Glutamatergic neuron (in vitro differentiated cells): ENCODE measurements around the gene ROMO1. TPM values are rescaled to one million over a fixed set of nuclear protein-coding genes. Genes with fewer than 3 reads are reported as not detected.

ENCODE experiments used
- DNase-seq: peaks from one replicate; pipeline ENCODE4 v3.0.0; 2022
- H3K27ac Mint-ChIP-seq: one replicate; pipeline ENCODE4 v1.8.0; 2020; ENCODE audit warnings: mild to moderate bottlenecking, mixed read lengths, inconsistent platforms; ENCODE audit not compliant: unreplicated experiment
- H3K27me3 Mint-ChIP-seq: one replicate; pipeline ENCODE4 v1.8.0; 2020; ENCODE audit warnings: mild to moderate bottlenecking, moderate library complexity, mixed read lengths, inconsistent platforms; ENCODE audit not compliant: unreplicated experiment
- H3K36me3 Mint-ChIP-seq: one replicate; pipeline ENCODE4 v1.8.0; 2020; ENCODE audit warnings: mild to moderate bottlenecking, mixed read lengths, inconsistent platforms; ENCODE audit not compliant: unreplicated experiment
- H3K4me1 Mint-ChIP-seq: one replicate; pipeline ENCODE4 v1.8.0; 2020; ENCODE audit warnings: mild to moderate bottlenecking, low read depth, mixed read lengths, inconsistent platforms; ENCODE audit not compliant: unreplicated experiment
- H3K4me3 Mint-ChIP-seq: one replicate; pipeline ENCODE4 v1.8.0; 2020; ENCODE audit warnings: mild to moderate bottlenecking, mixed read lengths, inconsistent platforms; ENCODE audit not compliant: unreplicated experiment
- H3K9me3 Mint-ChIP-seq: one replicate; pipeline ENCODE4 v1.8.0; 2020; ENCODE audit warnings: mild to moderate bottlenecking, moderate library complexity, mixed read lengths, inconsistent platforms; ENCODE audit not compliant: unreplicated experiment
- total RNA-seq: library from RNA; stranded (reverse); fragmentation: NEBNext Ultra II Directional; extraction: Animal tissue kit (Norgen Biotek cat#: 25700); gene quantifications from one replicate; pipeline ENCODE4 v1.2.1, GENCODE V29; 2021; ENCODE audit not compliant: unreplicated experiment
- TF ChIP-seq, protein P1 (sequence below): fragments of 200-600 bp; sonication (generic); IDR thresholded peaks from one replicate; pipeline ENCODE4 v1.5.0; 2021; ENCODE audit not compliant: partially characterized antibody, unreplicated experiment

ROMO1 gene
- total RNA-seq, 1 donor from 2014 or later, result 103 TPM

DNA sequence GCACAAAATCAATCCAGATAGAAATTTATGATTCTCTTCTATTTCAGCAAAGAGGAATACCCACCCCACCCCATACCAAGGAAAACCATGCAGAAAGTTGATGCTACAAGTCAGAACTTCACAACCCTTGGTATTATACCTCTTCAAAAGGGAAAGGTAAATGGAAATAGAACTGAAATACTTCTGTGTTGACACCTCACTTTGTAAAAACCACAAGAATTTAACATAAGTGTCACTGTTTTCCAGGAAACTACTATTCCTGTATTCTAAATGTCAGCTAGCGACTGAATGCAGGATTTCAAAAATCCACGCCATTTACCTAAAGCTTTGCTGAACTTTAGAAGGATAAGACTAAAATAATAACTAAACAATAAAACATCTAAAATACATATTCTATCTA, 38.2 kb upstream of the ROMO1 start:
- Mint-ChIP-seq H3K27me3 (peaks cover 3% of the 10 kb centered on the region), H3K4me1 (peaks cover 29% of the 10 kb centered on the region), H3K27ac (no peak overlapping the region), H3K4me3 (peak overlapping the region; percentile 86), H3K9me3 (no peaks in the 10 kb centered on the region), H3K36me3 (no peaks in the 10 kb centered on the region)
- no peak for DNase-seq
- TF ChIP-seq, protein P1, sequence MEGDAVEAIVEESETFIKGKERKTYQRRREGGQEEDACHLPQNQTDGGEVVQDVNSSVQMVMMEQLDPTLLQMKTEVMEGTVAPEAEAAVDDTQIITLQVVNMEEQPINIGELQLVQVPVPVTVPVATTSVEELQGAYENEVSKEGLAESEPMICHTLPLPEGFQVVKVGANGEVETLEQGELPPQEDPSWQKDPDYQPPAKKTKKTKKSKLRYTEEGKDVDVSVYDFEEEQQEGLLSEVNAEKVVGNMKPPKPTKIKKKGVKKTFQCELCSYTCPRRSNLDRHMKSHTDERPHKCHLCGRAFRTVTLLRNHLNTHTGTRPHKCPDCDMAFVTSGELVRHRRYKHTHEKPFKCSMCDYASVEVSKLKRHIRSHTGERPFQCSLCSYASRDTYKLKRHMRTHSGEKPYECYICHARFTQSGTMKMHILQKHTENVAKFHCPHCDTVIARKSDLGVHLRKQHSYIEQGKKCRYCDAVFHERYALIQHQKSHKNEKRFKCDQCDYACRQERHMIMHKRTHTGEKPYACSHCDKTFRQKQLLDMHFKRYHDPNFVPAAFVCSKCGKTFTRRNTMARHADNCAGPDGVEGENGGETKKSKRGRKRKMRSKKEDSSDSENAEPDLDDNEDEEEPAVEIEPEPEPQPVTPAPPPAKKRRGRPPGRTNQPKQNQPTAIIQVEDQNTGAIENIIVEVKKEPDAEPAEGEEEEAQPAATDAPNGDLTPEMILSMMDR, result no peak

DNA sequence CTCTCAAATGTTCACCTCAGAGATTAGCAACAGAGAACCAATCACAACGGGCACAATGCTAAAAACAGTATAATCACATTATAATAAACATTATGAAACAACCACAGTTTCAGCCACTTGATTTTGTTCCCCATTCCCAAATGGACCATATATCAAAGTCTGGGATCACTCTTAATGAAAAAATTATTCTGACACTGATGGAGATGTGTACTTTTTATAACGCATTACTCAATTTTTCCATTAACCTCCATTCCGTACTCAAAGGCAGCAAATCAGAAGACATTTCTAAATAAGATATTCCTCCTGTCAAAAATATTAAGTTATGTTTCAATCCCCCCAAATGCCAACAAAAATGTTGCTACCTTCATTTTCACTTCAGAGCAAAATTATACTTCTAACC, 37.3 kb upstream of the ROMO1 start:
- TF ChIP-seq, protein P1, result no peak
- H3K4me3 Mint-ChIP-seq, result peak overlapping the region; percentile 86
- H3K9me3 Mint-ChIP-seq, result no peaks in the 10 kb centered on the region
- H3K4me1 Mint-ChIP-seq, result peaks cover 29% of the 10 kb centered on the region
- no peak for DNase-seq
- no peaks in the 10 kb centered on the region for H3K36me3 Mint-ChIP-seq
- H3K27ac Mint-ChIP-seq, result no peak overlapping the region
- peaks cover 3% of the 10 kb centered on the region for H3K27me3 Mint-ChIP-seq

DNA sequence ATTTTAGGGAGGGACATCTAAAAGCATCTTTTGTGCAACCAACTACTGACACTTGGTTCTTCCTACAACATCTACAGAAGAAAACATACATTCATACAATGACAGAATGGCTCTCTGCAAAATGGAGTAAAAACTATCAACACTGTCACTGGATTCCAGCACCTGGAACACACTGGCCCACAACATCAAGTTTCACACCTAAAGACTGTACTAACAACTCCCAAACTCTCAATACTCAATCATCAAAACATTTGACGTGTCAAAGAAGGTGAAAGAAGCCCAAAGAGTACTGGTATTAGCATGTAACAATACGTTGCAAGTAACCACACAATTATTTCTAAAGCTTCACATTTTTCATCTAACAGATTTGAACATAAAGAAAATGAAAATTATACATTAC, 36.7 kb upstream of the ROMO1 start:
- TF ChIP-seq, protein P1, result no peak
- H3K4me3 Mint-ChIP-seq, result peak overlapping the region; percentile 86
- H3K9me3 Mint-ChIP-seq, result no peaks in the 10 kb centered on the region
- H3K4me1 Mint-ChIP-seq, result peaks cover 27% of the 10 kb centered on the region
- no peaks in the 10 kb centered on the region for H3K36me3 Mint-ChIP-seq
- peaks cover 3% of the 10 kb centered on the region for H3K27me3 Mint-ChIP-seq
- H3K27ac Mint-ChIP-seq, result peak overlapping the region; percentile 11
- DNase-seq, result no peak

DNA sequence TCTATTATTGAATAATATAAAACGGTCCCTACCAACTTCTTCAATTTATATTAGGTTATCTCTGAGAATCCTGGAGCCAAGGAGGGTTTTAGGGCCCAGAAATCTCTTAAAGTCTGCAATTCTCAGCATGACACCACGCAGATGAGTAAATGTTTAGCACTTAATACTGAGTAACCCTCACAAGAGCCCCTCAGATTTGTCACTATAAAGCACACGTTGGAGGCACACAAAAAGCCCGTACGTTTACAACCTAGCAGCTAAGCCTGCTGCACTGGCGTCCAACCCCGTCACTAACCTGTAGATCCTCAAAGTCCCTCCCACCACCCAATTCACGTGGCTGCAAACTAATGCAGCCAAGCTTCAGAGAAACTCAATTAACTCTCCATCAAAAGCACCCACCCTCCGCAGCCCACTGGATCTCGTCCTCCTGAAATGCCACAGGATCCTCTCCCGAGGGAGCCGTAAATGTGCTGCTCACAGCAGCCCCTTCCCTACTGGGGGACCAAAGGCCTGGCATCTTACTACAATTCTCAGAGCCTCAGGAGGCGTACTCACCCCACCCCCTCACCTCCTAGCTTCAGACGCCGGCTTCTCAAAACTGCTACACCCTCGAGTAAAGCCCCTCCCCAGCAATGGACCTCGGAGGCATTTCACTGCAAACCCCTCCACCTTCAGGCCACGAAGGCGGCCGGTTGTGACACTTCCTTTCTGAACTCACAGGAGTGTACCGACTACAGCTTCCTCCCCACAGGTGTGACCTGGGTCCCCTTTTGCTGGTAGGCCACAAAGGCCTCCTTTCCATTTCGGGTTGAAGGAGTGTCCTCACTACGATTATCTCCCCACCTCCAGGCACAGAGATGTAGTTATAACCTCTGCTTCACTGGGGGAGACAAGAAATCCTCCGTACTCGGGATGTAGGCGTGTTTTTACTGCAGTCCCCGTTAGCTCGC, 35.4 kb upstream of the ROMO1 start:
- H3K27me3 Mint-ChIP-seq, result peaks cover 3% of the 10 kb centered on the region
- TF ChIP-seq, protein P1, result no peak
- no peaks in the 10 kb centered on the region for H3K36me3 Mint-ChIP-seq
- H3K27ac Mint-ChIP-seq, result peak overlapping the region; percentile 99
- H3K4me1 Mint-ChIP-seq, result peaks cover 26% of the 10 kb centered on the region
- H3K4me3 Mint-ChIP-seq, result peak overlapping the region; percentile 86
- peak; percentile 55 for DNase-seq
- H3K9me3 Mint-ChIP-seq, result no peaks in the 10 kb centered on the region

DNA sequence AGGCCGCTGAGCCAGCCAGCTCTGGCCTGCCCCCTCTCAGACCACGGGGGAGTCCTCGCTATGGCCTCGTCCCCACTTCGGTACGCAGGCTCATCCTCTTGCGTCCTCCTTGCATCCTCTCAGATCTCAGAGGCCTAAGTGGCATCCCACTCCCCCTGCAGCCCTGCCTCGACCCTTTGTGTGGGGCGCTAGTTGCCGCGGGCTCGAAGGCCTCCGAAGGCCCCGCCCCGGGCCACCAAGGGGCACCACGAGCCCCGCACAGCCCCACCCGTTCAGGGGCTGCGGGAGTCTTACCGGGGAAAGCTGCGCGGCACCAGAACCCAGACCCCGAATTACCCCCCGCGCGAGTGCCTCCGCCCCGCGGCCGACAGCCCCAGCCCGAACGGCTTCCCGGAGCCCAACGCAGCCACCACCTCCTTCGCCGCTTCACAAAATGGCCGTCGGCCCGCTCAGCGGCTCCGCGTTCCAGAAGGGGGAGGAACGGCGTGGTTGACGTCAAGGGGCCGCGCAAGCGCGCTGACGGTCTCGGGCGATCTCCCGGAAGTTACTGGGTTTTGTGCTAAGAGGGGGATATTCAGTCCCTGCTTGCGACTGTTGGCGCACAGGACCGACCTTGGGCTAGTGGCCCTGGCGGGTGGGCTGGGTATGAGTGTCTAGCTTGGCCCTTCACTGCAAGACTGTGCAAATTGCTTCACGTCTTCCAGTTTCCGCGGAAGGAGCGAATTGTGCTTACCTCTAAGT, 34.6 kb upstream of the ROMO1 start, which contains the start of the genes CPNE1 and RBM12:
CPNE1 (minus strand) TSS at position 435 of the 741 bp plus-strand sequence. CDS start 31,977 bp downstream, outside the sequence.
RBM12 (minus strand) TSS at position 435 of the 741 bp plus-strand sequence. CDS start 9,578 bp downstream, outside the sequence.
- peak; percentile 94 for DNase-seq
- no peaks in the 10 kb centered on the region for H3K36me3 Mint-ChIP-seq
- H3K27ac Mint-ChIP-seq, result peak within 1 kb of the TSS; percentile 99
- peak within 1 kb of the TSS; percentile 86 for H3K4me3 Mint-ChIP-seq
- H3K27me3 Mint-ChIP-seq, result peaks cover 3% of the 10 kb centered on the region
- peaks cover 23% of the 10 kb centered on the region for H3K4me1 Mint-ChIP-seq
- no peaks in the 10 kb centered on the region for H3K9me3 Mint-ChIP-seq
- TF ChIP-seq, protein P1, result no peak
